HepG2 (cell line): ENCODE data around the gene ATOH8. TPM values are rescaled to one million over a fixed set of nuclear protein-coding genes. Genes with fewer than 3 reads are reported as not detected.

Experiments used
- BRD4 ChIP-seq: sonication (generic); formaldehyde crosslinking; IDR thresholded peaks from 2 replicates; pipeline ENCODE4 v1.4.0; 2020; ENCODE audit warnings: missing genetic modification reagents
- DNMT1 ChIP-seq: sonication (generic); formaldehyde crosslinking; IDR thresholded peaks from 2 replicates; pipeline ENCODE4 v1.5.1; 2020; ENCODE audit warnings: mild to moderate bottlenecking, missing genetic modification reagents
- HHEX ChIP-seq: IDR thresholded peaks from 2 replicates; pipeline ENCODE4 v1.6.1; 2016; ENCODE audit warnings: control low read depth
- HOMEZ ChIP-seq: IDR thresholded peaks from 2 replicates; pipeline ENCODE4 v1.6.1; 2016; ENCODE audit warnings: low read depth
- HOXA7 ChIP-seq: sonication (generic); formaldehyde crosslinking; IDR thresholded peaks from 2 replicates; pipeline ENCODE4 v1.8.1; 2022; ENCODE audit warnings: mild to moderate bottlenecking, missing genetic modification reagents, moderate library complexity
- KAT8 ChIP-seq: IDR thresholded peaks from 2 replicates; pipeline ENCODE4 v1.6.1; 2016; ENCODE audit warnings: missing genetic modification reagents, missing compliant biosample characterization
- KLF13 ChIP-seq: sonication (generic); formaldehyde crosslinking; IDR thresholded peaks from 2 replicates; pipeline ENCODE4 v1.4.0; 2020; ENCODE audit warnings: mild to moderate bottlenecking, missing genetic modification reagents
- KMT2A ChIP-seq: sonication (generic); formaldehyde crosslinking; IDR thresholded peaks from 2 replicates; pipeline ENCODE4 v1.4.0; 2020; ENCODE audit warnings: missing genetic modification reagents
- MBNL3 ChIP-seq: fragments of 250-450 bp; sonication (Bioruptor Pico); conservative IDR thresholded peaks from 2 replicates; pipeline ENCODE4 v1.8.0; 2022; ENCODE audit warnings: mild to moderate bottlenecking, inconsistent platforms
- MTA1 ChIP-seq: sonication (generic); formaldehyde crosslinking; IDR thresholded peaks from 2 replicates; pipeline ENCODE4 v1.4.0; 2020; ENCODE audit warnings: missing genetic modification reagents, mild to moderate bottlenecking, borderline replicate concordance
- MYPOP ChIP-seq: sonication (generic); formaldehyde crosslinking; IDR thresholded peaks from 2 replicates; pipeline ENCODE4 v1.8.1; 2023; ENCODE audit warnings: mild to moderate bottlenecking, moderate library complexity, missing genetic modification reagents
- NFE2 ChIP-seq: sonication (generic); formaldehyde crosslinking; IDR thresholded peaks from 2 replicates; pipeline ENCODE4 v1.4.0; 2020; ENCODE audit warnings: missing genetic modification reagents
- PAX8 ChIP-seq: sonication (generic); formaldehyde crosslinking; IDR thresholded peaks from 2 replicates; pipeline ENCODE4 v1.8.0; 2022; ENCODE audit warnings: mild to moderate bottlenecking, missing genetic modification reagents, borderline replicate concordance
- PTBP1 ChIP-seq: fragments of 200-400 bp; formaldehyde crosslinking; IDR thresholded peaks from 2 replicates; pipeline ENCODE4 v1.6.1; 2018; ENCODE audit warnings: low read length, low read depth; ENCODE audit not compliant: poor library complexity, severe bottlenecking
- SALL1 ChIP-seq: sonication (generic); formaldehyde crosslinking; IDR thresholded peaks from 2 replicates; pipeline ENCODE4 v1.8.0; 2022; ENCODE audit warnings: mild to moderate bottlenecking, missing genetic modification reagents
- SNAI1 ChIP-seq: sonication (generic); formaldehyde crosslinking; IDR thresholded peaks from 2 replicates; pipeline ENCODE4 v1.5.0; 2020; ENCODE audit warnings: mild to moderate bottlenecking, missing genetic modification reagents, borderline replicate concordance
- SNAPC5 ChIP-seq: sonication (generic); formaldehyde crosslinking; IDR thresholded peaks from 2 replicates; pipeline ENCODE4 v1.8.1; 2023; ENCODE audit warnings: mild to moderate bottlenecking, missing genetic modification reagents, borderline replicate concordance
- SRY ChIP-seq: sonication (generic); formaldehyde crosslinking; IDR thresholded peaks from 2 replicates; pipeline ENCODE4 v1.8.0; 2022; ENCODE audit warnings: mild to moderate bottlenecking, missing genetic modification reagents
- TBX3 ChIP-seq: fragments of 450-650 bp; IDR thresholded peaks from 2 replicates; pipeline ENCODE4 v1.6.1; 2017; ENCODE audit warnings: antibody characterized with exemption, mild to moderate bottlenecking, inconsistent platforms, borderline replicate concordance
- ZFP36L2 ChIP-seq: sonication (generic); formaldehyde crosslinking; IDR thresholded peaks from 2 replicates; pipeline ENCODE4 v1.4.0; 2020; ENCODE audit warnings: missing genetic modification reagents
- ZNF138 ChIP-seq: sonication (generic); formaldehyde crosslinking; IDR thresholded peaks from 2 replicates; pipeline ENCODE4 v1.5.0; 2020; ENCODE audit warnings: mild to moderate bottlenecking, low read depth, missing genetic modification reagents
- ZNF292 ChIP-seq: sonication (generic); formaldehyde crosslinking; IDR thresholded peaks from 2 replicates; pipeline ENCODE4 v1.8.1; 2022; ENCODE audit warnings: mild to moderate bottlenecking, low read depth, missing genetic modification reagents, borderline replicate concordance
- ZNF354B ChIP-seq: sonication (generic); formaldehyde crosslinking; IDR thresholded peaks from 2 replicates; pipeline ENCODE4 v1.8.0; 2022; ENCODE audit warnings: mild to moderate bottlenecking, missing genetic modification reagents
- ZNF382 ChIP-seq: sonication (generic); formaldehyde crosslinking; IDR thresholded peaks from 2 replicates; pipeline ENCODE4 v1.5.0; 2020; ENCODE audit warnings: missing genetic modification reagents, mild to moderate bottlenecking, borderline replicate concordance
- ZNF503 ChIP-seq: sonication (generic); formaldehyde crosslinking; IDR thresholded peaks from 2 replicates; pipeline ENCODE4 v1.4.0; 2020; ENCODE audit warnings: missing genetic modification reagents
- ZNF567 ChIP-seq: sonication (generic); formaldehyde crosslinking; IDR thresholded peaks from 2 replicates; pipeline ENCODE4 v1.8.1; 2023; ENCODE audit warnings: mild to moderate bottlenecking, missing genetic modification reagents, borderline replicate concordance
- ZNF580 ChIP-seq: IDR thresholded peaks from 2 replicates; pipeline ENCODE4 v1.6.1; 2016; ENCODE audit warnings: low read depth, borderline replicate concordance
- polyA plus RNA-seq, 8 experiments: library from polyadenylated mRNA; depleted of rRNA in 3 of 8; stranded (reverse) in 7 of 8; unstranded in 1 of 8; fragments of >200 nt; fragmentation: Illumina TruSeq in 4 of 8; extraction: Trizol in 4 of 8; gene quantifications; 2 replicates each; pipeline versions ENCODE4 v1.2.1 to v1.2.3, GENCODE V29; 2011 to 2016; ENCODE audit warnings: low read depth in 4 of 8, missing spikeins in 1 of 8, mixed read lengths in 1 of 8; ENCODE audit not compliant: insufficient read depth in 1 of 8
- total RNA-seq, 5 experiments: library from RNA; depleted of rRNA; stranded (reverse); fragments of >200 nt; fragmentation: Illumina TruSeq; extraction: Trizol; gene quantifications; 2 replicates each; pipeline ENCODE4 v1.2.3, GENCODE V29; 2016; ENCODE audit warnings: low read depth in 1 of 5

Gene ATOH8
- total and polyA plus RNA-seq, 2 of the 13 experiments (the other 11 are each of a cell fraction or from before 2014, with no cell fraction given) = 0.13 to 0.61 TPM

- no peak for TF ChIP-seq KLF13
- TF ChIP-seq MYPOP = no peak
- no peak for TF ChIP-seq SRY (CRISPR knock-in tag)
- TF ChIP-seq SALL1 (CRISPR knock-in tag) = 0 out of 2 replicates have a peak, but pooled peaks have one; percentile 29
- no peak for TF ChIP-seq TBX3
- TF ChIP-seq DNMT1 (CRISPR knock-in tag) = no peak
- no peak for TF ChIP-seq KMT2A (CRISPR knock-in tag)
- no peak for TF ChIP-seq ZNF503
- TF ChIP-seq MBNL3 (CRISPR knock-in tag) = no peak
- TF ChIP-seq PTBP1 = no peak
- TF ChIP-seq ZNF292 (CRISPR knock-in tag) = no peak; the same call in 1 of the 2 replicates
- no peak for TF ChIP-seq HOMEZ (CRISPR knock-in tag)
- no peak for TF ChIP-seq ZNF382 (CRISPR knock-in tag)
- no peak for TF ChIP-seq NFE2 (CRISPR knock-in tag)
- TF ChIP-seq HOXA7 (CRISPR knock-in tag) = no peak
- no peak for TF ChIP-seq ZNF354B (CRISPR knock-in tag)
- TF ChIP-seq HHEX (CRISPR knock-in tag) = no peak
- TF ChIP-seq SNAI1 (CRISPR knock-in tag) = no peak
- no peak for TF ChIP-seq KAT8 (CRISPR knock-in tag)
- no peak for TF ChIP-seq PAX8
- TF ChIP-seq BRD4 (CRISPR knock-in tag) = no peak
- TF ChIP-seq ZNF138 = no peak
- TF ChIP-seq SNAPC5 (CRISPR knock-in tag) = 0 out of 2 replicates have a peak, but pooled peaks have one; percentile 16
- no peak for TF ChIP-seq ZFP36L2
- TF ChIP-seq ZNF567 = no peak
- no peak for TF ChIP-seq ZNF580 (CRISPR knock-in tag)
- no peak for TF ChIP-seq MTA1 (CRISPR knock-in tag)
Observed at GRCh38 chr2:85741833-85742455, 11.8 kb upstream of the ATOH8 start (continued).
